ENCODE data around the gene MRPL47. TPM values are rescaled to one million over a fixed set of nuclear protein-coding genes. Genes with fewer than 3 reads are reported as not detected.

The MRPL47 gene
- total RNA-seq, 1 donor from 2014 or later, result 47.9 TPM

GRCh38 chr3:179615458-179616173 lies 11.2 kb upstream of the MRPL47 start:
- Mint-ChIP-seq H3K27me3 (no peaks in the 10 kb centered on the region), H3K36me3 (peaks cover 16% of the 10 kb centered on the region), H3K4me3 (no peak overlapping the region), H3K9me3 (no peaks in the 10 kb centered on the region), H3K4me1 (ENCODE audit: unreplicated experiment) (no peaks in the 10 kb centered on the region), H3K27ac (no peak overlapping the region)
- no peak for DNase-seq (ENCODE audit: extremely low spot score, unreplicated experiment)
- no peak for TF ChIP-seq CTCF (conservative IDR thresholded peaks at IDR 0.05)

GRCh38 chr3:179613807-179614206 lies 9.4 kb upstream of the MRPL47 start:
- Mint-ChIP-seq H3K4me3 (no peak overlapping the region), H3K9me3 (no peaks in the 10 kb centered on the region), H3K36me3 (peaks cover 18% of the 10 kb centered on the region), H3K27ac (no peak overlapping the region), H3K4me1 (ENCODE audit: unreplicated experiment) (no peaks in the 10 kb centered on the region), H3K27me3 (no peaks in the 10 kb centered on the region)
- DNase-seq (ENCODE audit: extremely low spot score, unreplicated experiment), result no peak
- TF ChIP-seq CTCF (conservative IDR thresholded peaks at IDR 0.05), result no peak

- Mint-ChIP-seq H3K4me1 (ENCODE audit: unreplicated experiment) (peaks cover 11% of the 10 kb centered on the region), H3K36me3 (peaks cover 10% of the 10 kb centered on the region), H3K9me3 (no peaks in the 10 kb centered on the region), H3K4me3 (no peak overlapping the region), H3K27me3 (no peaks in the 10 kb centered on the region), H3K27ac (no peak overlapping the region)
- no peak for DNase-seq (ENCODE audit: extremely low spot score, unreplicated experiment)
- TF ChIP-seq CTCF (conservative IDR thresholded peaks at IDR 0.05), result no peak
Measured at GRCh38 chr3:179610066-179610465, 5.6 kb upstream of the MRPL47 start.

- H3K9me3 Mint-ChIP-seq, result no peaks in the 10 kb centered on the region
- TF ChIP-seq CTCF (conservative IDR thresholded peaks at IDR 0.05), result no peak
- H3K27me3 Mint-ChIP-seq, result no peaks in the 10 kb centered on the region
- H3K27ac Mint-ChIP-seq, result no peak overlapping the region
- DNase-seq (ENCODE audit: extremely low spot score, unreplicated experiment), result no peak
- H3K36me3 Mint-ChIP-seq, result peaks cover 13% of the 10 kb centered on the region
- H3K4me3 Mint-ChIP-seq, result no peak overlapping the region
- peaks cover 16% of the 10 kb centered on the region for H3K4me1 Mint-ChIP-seq (ENCODE audit: unreplicated experiment)
Measured at GRCh38 chr3:179608931-179609720, 4.7 kb upstream of the MRPL47 start.

GRCh38 chr3:179606534-179607085 lies 2.2 kb upstream of the MRPL47 start:
- TF ChIP-seq CTCF (conservative IDR thresholded peaks at IDR 0.05), result no peak
- no peaks in the 10 kb centered on the region for H3K9me3 Mint-ChIP-seq
- peaks cover 13% of the 10 kb centered on the region for H3K36me3 Mint-ChIP-seq
- H3K4me3 Mint-ChIP-seq, result peak overlapping the region; percentile 75
- H3K27me3 Mint-ChIP-seq, result no peaks in the 10 kb centered on the region
- no peak for DNase-seq (ENCODE audit: extremely low spot score, unreplicated experiment)
- H3K4me1 Mint-ChIP-seq (ENCODE audit: unreplicated experiment), result peaks cover 16% of the 10 kb centered on the region
- no peak overlapping the region for H3K27ac Mint-ChIP-seq

Data from type B pancreatic cell (in vitro differentiated cells).